ENCODE data around the gene ZZZ3. TPM values are rescaled to one million over a fixed set of nuclear protein-coding genes. Genes with fewer than 3 reads are reported as not detected.
"Not testable (repeated sequence)": the region's sequence is repeated elsewhere in the genome, so short reads cannot be mapped to it uniquely, and the experiment has no call there.

ZZZ3 gene
- total RNA-seq, 4 donors from 2014 or later, result 26.8 to 45.8 (median 37.3) TPM

DNA sequence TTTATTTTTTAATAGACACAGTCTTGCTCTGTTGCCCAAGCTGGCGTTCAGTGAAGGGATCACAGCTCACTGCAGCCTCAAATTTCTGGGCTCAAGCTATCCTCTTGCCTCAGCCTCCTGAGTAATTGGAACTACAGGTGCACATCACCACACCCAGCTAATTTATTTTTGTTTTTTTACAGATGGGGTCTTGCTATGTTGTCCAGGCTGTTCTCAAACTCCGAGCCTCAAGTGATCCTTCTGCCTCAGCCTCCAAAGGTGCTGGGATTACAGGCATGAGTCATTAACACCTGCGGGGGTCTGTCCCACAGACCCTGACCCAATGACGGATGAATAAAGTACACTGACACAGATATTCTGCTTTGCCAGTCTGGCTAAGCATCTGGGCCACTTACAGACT, 33.6 kb upstream of the ZZZ3 start:
- H3K4me3 ChIP-seq, result no peak overlapping the region
- ATAC-seq (no peak), DNase-seq (no peak)
- no peaks in the 10 kb centered on the region for H3K4me1 ChIP-seq
- TF ChIP-seq, protein P1, sequence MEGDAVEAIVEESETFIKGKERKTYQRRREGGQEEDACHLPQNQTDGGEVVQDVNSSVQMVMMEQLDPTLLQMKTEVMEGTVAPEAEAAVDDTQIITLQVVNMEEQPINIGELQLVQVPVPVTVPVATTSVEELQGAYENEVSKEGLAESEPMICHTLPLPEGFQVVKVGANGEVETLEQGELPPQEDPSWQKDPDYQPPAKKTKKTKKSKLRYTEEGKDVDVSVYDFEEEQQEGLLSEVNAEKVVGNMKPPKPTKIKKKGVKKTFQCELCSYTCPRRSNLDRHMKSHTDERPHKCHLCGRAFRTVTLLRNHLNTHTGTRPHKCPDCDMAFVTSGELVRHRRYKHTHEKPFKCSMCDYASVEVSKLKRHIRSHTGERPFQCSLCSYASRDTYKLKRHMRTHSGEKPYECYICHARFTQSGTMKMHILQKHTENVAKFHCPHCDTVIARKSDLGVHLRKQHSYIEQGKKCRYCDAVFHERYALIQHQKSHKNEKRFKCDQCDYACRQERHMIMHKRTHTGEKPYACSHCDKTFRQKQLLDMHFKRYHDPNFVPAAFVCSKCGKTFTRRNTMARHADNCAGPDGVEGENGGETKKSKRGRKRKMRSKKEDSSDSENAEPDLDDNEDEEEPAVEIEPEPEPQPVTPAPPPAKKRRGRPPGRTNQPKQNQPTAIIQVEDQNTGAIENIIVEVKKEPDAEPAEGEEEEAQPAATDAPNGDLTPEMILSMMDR (IDR thresholded peaks at IDR 0.05 in 4 of 5, conservative IDR thresholded peaks at IDR 0.05 in 1 of 5), result no peak
- no peak for TF ChIP-seq POLR2A (IDR thresholded peaks at IDR 0.05)
- in situ Hi-C loops (cut with MboI; ENCODE audit: low sequenced_read_pairs in 4 of 4) (no loop called here), intact Hi-C loops (cut with DNase I; ENCODE audit: low total_unique reads) (no loop called here)
- H3K36me3 ChIP-seq, result peaks cover 0 to 58% of the 10 kb centered on the region in 2 donors
- H3K9me3 ChIP-seq, result no peaks in the 10 kb centered on the region
- no peaks in the 10 kb centered on the region for H3K27me3 ChIP-seq
- no peak overlapping the region for H3K27ac ChIP-seq

DNA sequence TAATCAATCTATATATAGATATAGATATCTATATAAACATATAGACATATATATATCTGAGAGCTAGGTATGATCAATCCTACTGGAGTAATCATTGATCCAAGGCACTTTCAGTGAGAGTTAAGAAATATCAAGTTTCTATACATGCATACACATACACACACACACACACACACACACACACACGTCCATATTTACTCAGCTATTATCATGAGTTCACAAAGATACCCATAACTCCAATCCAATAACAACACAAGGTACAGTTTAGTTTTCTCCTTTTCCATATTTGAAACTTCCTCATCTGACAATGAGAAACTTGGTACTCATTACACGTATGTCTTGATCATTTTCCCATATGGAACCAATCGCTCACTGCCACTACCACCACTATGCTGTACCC, 27.3 kb upstream of the ZZZ3 start:
- H3K27me3 ChIP-seq, result no peaks in the 10 kb centered on the region
- no peak overlapping the region for H3K27ac ChIP-seq
- in situ Hi-C loops (cut with MboI; ENCODE audit: low sequenced_read_pairs in 4 of 4), result no loop called here
- intact Hi-C loops (cut with DNase I; ENCODE audit: low total_unique reads), result no loop called here
- H3K4me1 ChIP-seq, result no peaks in the 10 kb centered on the region
- TF ChIP-seq, protein P1 (IDR thresholded peaks at IDR 0.05 in 4 of 5, conservative IDR thresholded peaks at IDR 0.05 in 1 of 5), result no peak
- TF ChIP-seq POLR2A (IDR thresholded peaks at IDR 0.05), result no peak
- H3K4me3 ChIP-seq, result no peak overlapping the region
- ATAC-seq, result no peak
- H3K36me3 ChIP-seq, result peaks cover 0 to 76% of the 10 kb centered on the region in 2 donors
- DNase-seq, result no peak
- H3K9me3 ChIP-seq, result no peaks in the 10 kb centered on the region

DNA sequence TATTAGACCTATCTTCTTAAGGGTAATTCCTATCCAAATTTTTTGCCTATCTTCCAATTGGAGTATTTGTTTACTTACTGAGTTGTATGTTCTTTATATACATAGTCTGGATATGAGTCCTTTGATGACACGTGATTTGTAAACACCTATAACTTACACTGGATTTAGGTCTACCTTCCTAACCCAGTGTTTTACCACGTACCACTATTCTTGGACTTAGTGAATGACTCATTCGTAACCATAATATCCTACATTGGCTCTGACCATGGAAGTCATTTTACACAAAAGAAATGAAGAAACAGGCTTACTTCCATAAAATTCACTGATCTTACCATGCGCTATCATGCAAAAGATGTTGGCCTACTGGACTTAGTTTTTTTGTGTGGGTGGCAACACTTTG, 23.9 kb upstream of the ZZZ3 start:
- Histone ChIP-seq H3K9me3 (no peaks in the 10 kb centered on the region), H3K4me1 (no peaks in the 10 kb centered on the region), H3K4me3 (no peak overlapping the region), H3K27me3 (no peaks in the 10 kb centered on the region), H3K27ac (no peak overlapping the region), H3K36me3 (peaks cover 0 to 47% of the 10 kb centered on the region in 2 donors)
- ATAC-seq, result no peak
- DNase-seq, result no peak
- TF ChIP-seq POLR2A (IDR thresholded peaks at IDR 0.05), result no peak
- TF ChIP-seq, protein P1 (IDR thresholded peaks at IDR 0.05 in 4 of 5, conservative IDR thresholded peaks at IDR 0.05 in 1 of 5), result no peak
- intact Hi-C loops (cut with DNase I; ENCODE audit: low total_unique reads), result no loop called here
- in situ Hi-C loops (cut with MboI; ENCODE audit: low sequenced_read_pairs in 4 of 4), result no loop called here

DNA sequence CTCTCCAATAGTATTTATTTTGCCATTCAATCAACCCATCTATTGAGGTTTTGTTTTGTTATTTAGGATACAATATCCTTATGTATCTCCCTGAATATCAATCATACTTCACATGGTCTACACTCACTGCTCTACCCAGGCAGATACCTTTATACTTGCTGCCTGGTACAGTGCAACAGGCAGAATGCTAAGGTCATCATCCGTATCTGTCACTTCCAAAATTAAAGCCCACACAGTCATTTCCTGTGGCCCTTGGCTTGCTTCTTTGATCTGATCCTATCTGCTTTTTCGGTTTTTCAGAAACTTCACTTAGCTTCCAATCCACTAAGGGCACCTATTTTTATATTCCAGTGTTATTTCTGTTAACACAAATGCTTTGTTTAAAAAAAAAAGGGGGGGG, 22.3 kb upstream of the ZZZ3 start:
- H3K27ac ChIP-seq, result no peak overlapping the region
- H3K27me3 ChIP-seq, result no peaks in the 10 kb centered on the region
- TF ChIP-seq, protein P1 (IDR thresholded peaks at IDR 0.05 in 4 of 5, conservative IDR thresholded peaks at IDR 0.05 in 1 of 5), result no peak
- no peak for TF ChIP-seq POLR2A (IDR thresholded peaks at IDR 0.05)
- intact Hi-C loops (cut with DNase I; ENCODE audit: low total_unique reads) (no loop called here), in situ Hi-C loops (cut with MboI; ENCODE audit: low sequenced_read_pairs in 4 of 4) (no loop called here)
- DNase-seq, result no peak
- no peak overlapping the region for H3K4me3 ChIP-seq
- H3K9me3 ChIP-seq, result no peaks in the 10 kb centered on the region
- no peaks in the 10 kb centered on the region for H3K4me1 ChIP-seq
- peaks cover 0 to 38% of the 10 kb centered on the region in 2 donors for H3K36me3 ChIP-seq
- ATAC-seq, result no peak

DNA sequence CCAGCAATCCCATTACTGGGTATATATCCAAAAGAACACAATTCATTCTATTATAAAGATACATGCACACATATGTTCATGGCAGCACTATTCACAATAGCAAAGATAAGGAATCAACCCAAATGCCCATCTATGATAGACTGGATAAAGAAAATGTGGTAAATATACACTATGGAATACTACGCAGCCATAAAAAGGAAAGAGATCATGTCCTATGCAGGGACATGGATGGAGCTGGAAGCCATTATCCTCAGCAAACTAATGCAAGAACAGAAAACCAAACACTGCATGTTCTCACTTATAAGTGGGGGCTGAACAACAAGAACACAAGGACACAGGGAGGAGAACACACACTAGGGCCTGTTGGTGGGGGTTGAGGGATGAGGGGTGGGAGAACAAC, 17.2 kb upstream of the ZZZ3 start:
- H3K36me3 ChIP-seq, result peaks cover 0 to 42% of the 10 kb centered on the region in 2 donors
- H3K27ac ChIP-seq; H3K4me3 ChIP-seq; in situ Hi-C loops (cut with MboI; ENCODE audit: low sequenced_read_pairs in 4 of 4); intact Hi-C loops (cut with DNase I; ENCODE audit: low total_unique reads); H3K27me3 ChIP-seq; ATAC-seq; H3K9me3 ChIP-seq; H3K4me1 ChIP-seq; DNase-seq: not testable (repeated sequence)
